Left ventricle myocardium inferior (tissue), 1 donor: Measurements from ENCODE around the gene HCN4. TPM values are rescaled to one million over a fixed set of nuclear protein-coding genes. Genes with fewer than 3 reads are reported as not detected.
A peak's percentile ranks its signal among the peaks of the same experiment; 100 is the strongest.

Experiments used
- DNase-seq: peaks from one replicate; pipeline ENCODE4 v3.0.0-alpha.2; 2020
- H3K27ac ChIP-seq: fragments of 200-600 bp; replicated peaks from 2 replicates; pipeline ENCODE4 v1.8.0; 2021
- H3K27me3 ChIP-seq: fragments of 200-600 bp; 2 replicates; pipeline ENCODE4 v1.8.0; 2021; ENCODE audit warnings: low read depth
- H3K36me3 ChIP-seq: fragments of 200-600 bp; 2 replicates; pipeline ENCODE4 v1.8.0; 2021
- H3K4me1 ChIP-seq: fragments of 200-600 bp; 2 replicates; pipeline ENCODE4 v1.8.0; 2021
- H3K4me3 ChIP-seq: fragments of 200-600 bp; 2 replicates; pipeline ENCODE4 v1.8.0; 2021; ENCODE audit warnings: mild to moderate bottlenecking, moderate library complexity
- H3K9me3 ChIP-seq: fragments of 200-600 bp; replicated peaks from 2 replicates; pipeline ENCODE4 v1.8.0; 2021
- intact Hi-C: fragments of 100-400 bp; cut with micrococcal nuclease; formaldehyde crosslinking; loops from one replicate; pipeline ENCODE4 v1.11.0; 2022
- total RNA-seq: library from RNA; stranded (reverse); fragmentation: NEBNext Ultra II Directional; extraction: Animal tissue kit (Norgen Biotek cat#: 25700); gene quantifications from one replicate; pipeline ENCODE4 v1.2.1, GENCODE V29; 2021
- TF ChIP-seq, protein P1 (sequence below): fragments of 200-600 bp; IDR thresholded peaks from 2 replicates; pipeline ENCODE4 v1.8.0; 2021; ENCODE audit warnings: antibody characterized with exemption, mild to moderate bottlenecking, borderline replicate concordance
- donor health status: DM: no; HTN: yes; CAD: no; lungs with severe emphysema.

The HCN4 gene
- total RNA-seq, 1 donor from 2014 or later, result 21.9 TPM

GRCh38 chr15:73325191-73325861, 43.4 kb downstream of the HCN4 start:
- H3K9me3 ChIP-seq, result no peaks in the 10 kb centered on the region
- peaks cover 2% of the 10 kb centered on the region for H3K4me1 ChIP-seq
- TF ChIP-seq, protein P1, sequence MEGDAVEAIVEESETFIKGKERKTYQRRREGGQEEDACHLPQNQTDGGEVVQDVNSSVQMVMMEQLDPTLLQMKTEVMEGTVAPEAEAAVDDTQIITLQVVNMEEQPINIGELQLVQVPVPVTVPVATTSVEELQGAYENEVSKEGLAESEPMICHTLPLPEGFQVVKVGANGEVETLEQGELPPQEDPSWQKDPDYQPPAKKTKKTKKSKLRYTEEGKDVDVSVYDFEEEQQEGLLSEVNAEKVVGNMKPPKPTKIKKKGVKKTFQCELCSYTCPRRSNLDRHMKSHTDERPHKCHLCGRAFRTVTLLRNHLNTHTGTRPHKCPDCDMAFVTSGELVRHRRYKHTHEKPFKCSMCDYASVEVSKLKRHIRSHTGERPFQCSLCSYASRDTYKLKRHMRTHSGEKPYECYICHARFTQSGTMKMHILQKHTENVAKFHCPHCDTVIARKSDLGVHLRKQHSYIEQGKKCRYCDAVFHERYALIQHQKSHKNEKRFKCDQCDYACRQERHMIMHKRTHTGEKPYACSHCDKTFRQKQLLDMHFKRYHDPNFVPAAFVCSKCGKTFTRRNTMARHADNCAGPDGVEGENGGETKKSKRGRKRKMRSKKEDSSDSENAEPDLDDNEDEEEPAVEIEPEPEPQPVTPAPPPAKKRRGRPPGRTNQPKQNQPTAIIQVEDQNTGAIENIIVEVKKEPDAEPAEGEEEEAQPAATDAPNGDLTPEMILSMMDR, result peak; percentile 52
- peaks cover 6% of the 10 kb centered on the region for H3K36me3 ChIP-seq
- intact Hi-C loops, result no loop called here
- DNase-seq, result no peak
- H3K4me3 ChIP-seq, result no peak overlapping the region
- H3K27me3 ChIP-seq, result peaks cover 35% of the 10 kb centered on the region
- no peak overlapping the region for H3K27ac ChIP-seq

GRCh38 chr15:73324496-73325170, 44.1 kb downstream of the HCN4 start:
- Histone ChIP-seq H3K27me3 (peaks cover 42% of the 10 kb centered on the region), H3K4me1 (no peaks in the 10 kb centered on the region), H3K4me3 (no peak overlapping the region), H3K27ac (no peak overlapping the region), H3K9me3 (no peaks in the 10 kb centered on the region), H3K36me3 (peaks cover 6% of the 10 kb centered on the region)
- DNase-seq, result no peak
- TF ChIP-seq, protein P1, result no peak
- intact Hi-C loops, result no loop called here

DNA sequence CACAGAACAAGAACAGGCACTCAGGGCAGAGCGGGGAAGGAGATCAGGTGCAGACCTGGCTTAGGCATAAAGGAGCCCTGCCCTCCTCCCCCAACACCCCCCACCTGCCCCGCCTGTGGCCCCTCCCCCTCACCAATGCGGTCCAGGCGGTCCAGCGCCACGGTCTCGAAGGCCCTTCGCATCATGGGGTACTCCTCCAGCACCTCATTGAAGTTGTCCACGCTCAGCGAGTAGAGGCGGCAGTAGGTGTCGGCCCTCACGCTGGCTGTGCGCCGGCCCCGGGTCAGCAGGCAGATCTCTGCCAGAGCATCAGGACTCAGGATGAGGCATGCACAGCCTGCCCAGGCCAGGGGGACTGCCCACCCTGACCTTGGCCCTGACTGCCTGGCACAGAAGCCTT, 44.8 kb downstream of the HCN4 start:
- H3K27me3 ChIP-seq, result peaks cover 49% of the 10 kb centered on the region
- no peak overlapping the region for H3K27ac ChIP-seq
- no peak overlapping the region for H3K4me3 ChIP-seq
- DNase-seq, result no peak
- no peaks in the 10 kb centered on the region for H3K4me1 ChIP-seq
- intact Hi-C loops, result no loop called here
- TF ChIP-seq, protein P1, result no peak
- H3K9me3 ChIP-seq, result no peaks in the 10 kb centered on the region
- H3K36me3 ChIP-seq, result peaks cover 6% of the 10 kb centered on the region

GRCh38 chr15:73323374-73323955, 45.3 kb downstream of the HCN4 start:
- no peak overlapping the region for H3K4me3 ChIP-seq
- H3K36me3 ChIP-seq, result peaks cover 6% of the 10 kb centered on the region
- no peak for DNase-seq
- H3K27ac ChIP-seq, result no peak overlapping the region
- H3K4me1 ChIP-seq, result no peaks in the 10 kb centered on the region
- intact Hi-C loops, result no loop called here
- peaks cover 53% of the 10 kb centered on the region for H3K27me3 ChIP-seq
- H3K9me3 ChIP-seq, result no peaks in the 10 kb centered on the region
- TF ChIP-seq, protein P1, result no peak

DNA sequence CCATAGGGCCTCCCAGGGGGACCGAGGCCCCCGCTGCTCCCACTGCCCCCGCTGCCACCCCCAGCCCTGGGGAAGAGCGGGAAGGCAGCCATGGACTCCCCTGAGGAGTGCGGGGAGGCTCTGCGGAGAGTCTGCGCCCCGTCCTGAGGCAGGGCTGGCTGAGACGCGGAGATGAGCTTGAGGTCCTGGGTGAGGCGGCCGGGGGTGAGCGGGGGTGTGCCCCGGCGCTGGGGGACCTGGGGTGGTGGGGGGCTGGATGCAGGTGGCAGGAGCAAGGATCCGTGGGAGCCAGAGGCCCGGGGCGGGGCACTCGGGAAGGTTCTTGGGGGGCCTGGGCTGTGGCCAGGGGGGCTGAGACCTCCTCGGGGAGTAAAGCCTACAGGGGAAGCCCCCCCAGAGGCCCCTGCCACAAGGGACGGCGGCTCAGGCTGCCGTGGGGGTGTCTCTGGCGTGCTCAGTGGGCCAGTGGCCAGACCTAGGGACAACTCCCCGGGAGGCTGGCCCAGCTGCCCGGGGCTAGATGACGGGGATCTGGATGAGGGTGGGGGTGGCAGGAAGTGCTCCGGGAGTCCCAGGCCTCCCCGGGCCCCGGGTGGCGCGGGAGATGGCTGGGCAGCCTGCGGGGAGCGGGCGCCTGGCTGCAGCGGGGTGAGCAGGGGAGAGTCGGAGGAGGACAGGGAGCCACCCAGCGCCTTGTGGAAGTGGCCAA, 45.9 kb downstream of the HCN4 start:
- peaks cover 56% of the 10 kb centered on the region for H3K27me3 ChIP-seq
- intact Hi-C loops, result no loop called here

More for the DNA sequence above, 45.9 kb downstream of the HCN4 start:
- DNase-seq, result no peak
- Histone ChIP-seq H3K4me3 (no peak overlapping the region), H3K27ac (no peak overlapping the region), H3K36me3 (peaks cover 6% of the 10 kb centered on the region), H3K9me3 (no peaks in the 10 kb centered on the region), H3K4me1 (no peaks in the 10 kb centered on the region)
- TF ChIP-seq, protein P1, result no peak
